SHP77 treated with DMSO at 0.1 percent for 48 hours (cell line): Measurements from ENCODE around the gene LECT2.

Source experiments
- DNase-seq: peaks from one replicate; lab custom pipeline; 2025; lab: John Stamatoyannopoulos, UW

LECT2 gene

DNA sequence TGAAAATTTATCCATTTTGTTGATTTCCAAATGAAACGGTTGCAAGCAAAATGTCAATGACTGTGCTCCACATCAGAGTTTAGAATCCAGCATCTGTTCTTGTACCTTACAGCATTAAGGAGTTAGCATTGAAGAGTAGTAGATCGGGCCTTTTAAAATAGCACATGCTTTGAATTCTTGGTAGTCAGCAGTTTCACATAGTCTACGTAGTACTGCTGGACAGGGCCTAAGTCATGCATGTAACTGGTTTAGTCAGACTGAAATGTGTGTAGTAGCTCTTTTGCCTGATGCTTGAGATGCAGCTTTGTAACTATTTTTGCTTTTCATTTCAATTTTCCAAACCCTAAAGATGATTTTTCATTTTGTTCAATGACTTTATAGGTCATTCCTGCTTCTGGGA lies 19.8 kb downstream of the LECT2 start:
- DNase-seq, result no peak

DNA sequence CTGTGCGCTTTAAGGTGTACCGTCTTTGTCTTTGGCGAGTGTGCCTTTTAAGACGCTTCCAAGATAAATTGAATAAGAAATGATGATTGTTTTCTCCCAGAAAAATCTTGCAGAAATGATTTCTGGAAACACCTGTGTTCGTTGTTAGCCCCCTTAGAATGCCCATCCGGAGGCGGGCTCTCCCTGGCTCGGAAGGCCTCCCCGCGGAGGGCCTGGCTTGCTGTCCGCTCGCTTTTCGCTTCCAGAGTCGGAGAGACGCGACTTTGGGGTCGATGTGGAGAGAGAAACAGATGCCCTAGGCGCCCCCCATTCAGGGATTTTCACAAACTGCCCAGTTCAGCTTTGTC lies 23.9 kb downstream of the LECT2 start:
- DNase-seq, result no peak

DNA sequence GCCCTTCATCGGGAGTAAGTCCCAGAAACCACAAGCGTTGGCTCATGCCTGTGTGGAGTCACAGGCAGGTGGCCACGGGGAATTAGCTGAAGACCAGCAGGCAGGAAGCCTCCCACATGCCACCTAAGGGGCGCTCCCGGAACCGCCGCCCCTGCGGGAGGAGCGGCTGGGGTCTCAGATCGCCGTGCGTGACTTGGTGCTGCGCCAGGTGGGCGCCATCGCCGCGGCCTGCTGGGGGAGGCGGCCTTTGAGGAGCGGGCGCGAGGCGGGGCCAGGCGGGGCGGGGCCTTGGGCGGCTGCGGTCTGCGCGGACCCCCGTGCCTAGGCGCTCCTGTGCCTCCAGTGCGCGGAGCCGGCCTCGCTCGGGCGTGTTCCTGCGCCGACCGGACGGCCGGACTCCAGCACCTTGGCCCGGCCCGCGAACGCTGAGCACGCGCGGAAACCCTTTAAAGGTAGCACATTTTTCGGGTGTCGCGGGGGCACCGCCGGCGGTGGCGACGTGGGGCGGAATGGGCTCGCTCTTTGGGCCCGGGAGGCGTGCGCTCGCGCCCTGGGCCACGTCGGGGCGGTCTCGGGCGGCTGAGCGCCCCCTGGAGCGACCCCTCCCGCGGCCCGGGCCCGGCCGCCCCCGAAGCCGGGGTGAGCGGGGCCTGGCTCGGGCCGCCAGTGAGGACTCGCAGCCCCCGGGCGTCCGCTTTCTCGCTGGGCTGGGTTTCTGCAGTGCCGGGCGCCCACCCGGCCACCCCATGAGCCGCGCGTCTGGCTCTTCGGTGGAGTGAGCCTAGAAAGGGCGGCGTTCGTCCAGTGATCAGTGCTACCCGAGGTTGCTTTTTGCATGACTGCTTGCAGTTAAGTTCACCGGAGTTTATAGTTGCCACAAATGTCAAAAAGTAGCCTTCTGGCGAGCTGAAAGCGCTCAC lies 24.5 kb downstream of the LECT2 start:
- no peak for DNase-seq

DNA sequence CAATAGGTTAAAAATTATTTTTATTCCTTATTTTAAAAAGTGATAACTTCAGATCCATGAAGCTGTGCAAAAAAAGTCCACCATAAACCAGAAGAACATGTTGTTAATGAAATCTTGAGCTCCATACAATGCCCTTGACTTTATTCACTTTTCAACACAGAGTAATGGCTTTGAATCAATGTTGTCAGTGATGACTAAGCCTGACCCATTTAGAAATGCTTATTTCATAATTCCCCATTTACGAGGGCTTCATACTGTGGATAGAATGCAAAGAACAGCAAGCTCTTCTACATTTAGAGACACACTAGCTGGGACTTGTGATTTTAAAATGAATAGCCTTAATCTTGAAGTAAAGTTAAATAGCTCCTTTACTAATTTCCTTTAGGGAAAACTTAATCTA lies 33.4 kb downstream of the LECT2 start:
- no peak for DNase-seq

DNA sequence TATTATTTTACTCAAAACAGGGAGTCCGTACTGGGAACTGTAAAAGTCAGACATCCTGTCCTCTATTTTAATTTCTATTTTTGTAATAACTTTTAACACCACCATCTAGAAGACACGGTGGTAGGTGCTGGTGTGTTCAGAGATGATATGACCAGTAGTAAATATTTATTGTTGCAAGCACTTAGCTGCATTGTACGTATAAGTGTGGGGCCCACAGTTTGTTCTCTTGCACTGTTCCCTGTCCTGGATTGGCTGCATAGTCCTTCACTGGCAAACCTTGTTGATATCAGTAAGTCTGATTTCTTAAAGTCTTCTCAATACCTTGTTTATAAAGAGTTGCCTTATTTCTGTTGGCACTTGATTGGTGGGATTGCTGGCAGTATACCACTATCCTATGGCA lies 34.6 kb downstream of the LECT2 start:
- DNase-seq, result no peak

DNA sequence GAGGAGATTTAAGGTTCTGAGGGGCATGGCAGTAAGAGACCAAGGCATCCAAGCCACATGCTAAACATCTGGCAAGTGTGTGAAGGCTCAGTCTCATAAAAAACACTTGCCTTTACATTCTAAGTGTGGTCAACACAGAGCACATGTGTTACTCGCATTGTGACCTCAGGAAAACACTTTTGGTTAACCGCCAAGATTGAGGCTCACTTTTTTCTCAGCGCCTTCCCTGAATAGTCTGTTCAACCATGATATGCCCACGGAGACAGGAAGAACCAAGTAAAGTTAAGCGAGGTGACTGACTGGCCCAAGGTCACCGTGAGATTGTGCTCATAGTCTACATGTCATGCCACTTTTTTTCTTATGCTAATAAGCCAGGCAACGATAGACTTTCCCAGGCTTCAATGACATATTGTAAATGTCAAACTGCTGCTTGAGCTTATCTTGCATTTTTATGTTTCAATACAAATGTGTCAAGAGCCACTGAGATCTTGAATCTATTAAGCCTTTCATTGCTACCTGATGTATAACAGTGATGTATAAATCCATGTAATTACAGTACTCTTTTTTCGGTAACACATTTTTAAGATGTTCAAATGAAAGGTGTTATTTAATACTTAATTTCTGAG lies 38.0 kb downstream of the LECT2 start:
- no peak for DNase-seq

DNA sequence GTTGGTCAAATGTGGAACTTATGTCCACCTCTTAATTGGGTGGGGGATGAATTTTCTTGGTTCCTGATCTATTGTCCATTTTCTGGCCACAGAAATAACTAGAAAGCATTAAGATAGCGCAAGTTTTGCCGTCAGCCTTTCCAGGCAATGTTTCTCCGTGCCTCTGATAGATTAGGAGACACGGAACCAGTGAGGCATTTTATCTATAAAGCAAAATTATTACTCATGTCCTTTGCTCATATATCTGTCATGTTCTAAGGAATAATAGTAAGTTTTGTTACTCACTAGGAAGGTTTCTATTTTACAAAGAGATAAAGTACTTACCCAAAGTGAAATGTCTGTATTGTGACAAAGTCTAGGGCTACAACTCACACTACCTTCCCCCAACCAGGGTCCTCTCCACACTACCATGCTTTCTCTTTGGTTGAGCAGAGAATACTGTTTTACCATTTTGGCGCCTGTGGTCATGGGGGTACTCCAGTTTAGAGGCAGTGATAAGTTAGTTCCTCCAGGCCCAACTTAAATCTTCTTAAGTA lies 39.2 kb downstream of the LECT2 start:
- DNase-seq, result no peak

DNA sequence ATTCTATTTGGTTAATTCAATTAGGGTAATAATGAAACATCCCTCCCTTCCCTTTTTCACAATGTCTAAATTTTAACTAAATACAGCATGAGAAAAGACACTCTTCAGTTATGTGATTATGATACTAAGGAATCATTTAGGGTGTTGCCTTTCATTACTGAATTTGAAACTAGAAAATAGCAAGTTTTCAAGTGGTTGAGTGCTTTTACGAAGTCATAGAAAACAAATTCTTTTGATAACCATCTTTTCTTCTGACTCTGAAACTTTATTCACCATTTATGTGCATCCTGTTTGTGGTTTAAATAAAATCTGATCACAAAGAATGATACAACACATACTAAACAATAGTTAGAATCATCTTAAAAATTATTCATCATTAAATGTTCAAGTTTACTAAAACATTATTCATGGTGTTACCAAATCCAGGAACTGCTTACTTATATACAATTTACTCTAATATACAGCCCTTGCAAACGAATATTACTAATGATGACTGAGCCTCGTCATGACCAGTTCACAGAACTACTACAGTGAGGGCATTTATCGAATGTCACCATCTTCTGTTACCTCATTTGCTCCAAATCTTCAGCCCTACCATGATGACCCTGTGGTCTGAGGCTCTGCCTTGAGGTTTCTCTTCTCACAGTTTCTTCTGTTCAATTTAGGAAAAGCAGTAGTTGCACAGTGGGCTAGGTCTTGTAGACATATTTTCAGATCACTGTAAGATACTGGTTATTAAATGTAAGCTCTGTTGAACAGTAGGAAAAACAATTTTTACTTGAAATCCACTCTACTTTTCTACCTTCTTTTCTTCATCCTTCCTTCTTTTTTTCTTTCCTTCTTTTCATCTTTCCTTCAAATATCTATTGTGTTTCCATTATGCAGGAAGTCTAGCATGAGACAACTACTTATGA lies 40.8 kb downstream of the LECT2 start:
- DNase-seq, result no peak

DNA sequence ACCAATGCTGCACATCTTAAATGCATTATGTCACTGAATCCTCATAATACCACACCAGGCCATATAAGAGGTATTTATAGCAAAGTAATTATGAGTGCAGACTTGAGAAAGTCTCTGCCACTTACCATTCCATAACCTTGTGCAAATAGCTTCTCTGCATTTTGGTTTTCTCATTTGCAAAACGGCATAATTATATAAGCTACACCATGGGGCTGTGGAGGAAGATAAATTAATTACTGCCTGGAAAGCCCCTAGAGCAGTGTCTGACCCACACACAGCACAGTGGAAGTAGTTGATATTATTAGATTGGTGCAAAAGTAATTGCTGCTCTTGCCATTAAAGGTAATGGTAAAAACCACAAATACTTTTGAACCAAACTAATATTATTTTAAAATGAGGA lies 49.6 kb downstream of the LECT2 start:
- DNase-seq, result no peak

DNA sequence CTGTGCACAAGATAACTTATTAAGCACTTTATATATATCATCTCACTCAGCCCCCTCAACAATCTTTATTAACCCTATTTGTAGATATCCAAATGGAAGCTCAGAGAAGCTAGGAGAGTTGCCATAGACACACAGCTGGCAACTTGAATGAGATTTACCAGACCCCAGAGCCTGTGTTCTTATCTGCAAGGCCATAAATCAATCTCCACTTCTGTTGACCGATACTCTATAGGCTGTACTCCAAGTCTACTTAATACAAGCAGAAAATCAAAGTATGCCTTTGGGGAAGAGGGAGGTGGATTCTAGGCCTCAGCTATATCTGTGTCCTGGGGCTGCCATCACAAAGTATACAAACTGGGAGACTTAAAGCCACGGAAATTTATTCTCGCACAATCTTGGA lies 53.1 kb downstream of the LECT2 start:
- DNase-seq, result no peak

DNA sequence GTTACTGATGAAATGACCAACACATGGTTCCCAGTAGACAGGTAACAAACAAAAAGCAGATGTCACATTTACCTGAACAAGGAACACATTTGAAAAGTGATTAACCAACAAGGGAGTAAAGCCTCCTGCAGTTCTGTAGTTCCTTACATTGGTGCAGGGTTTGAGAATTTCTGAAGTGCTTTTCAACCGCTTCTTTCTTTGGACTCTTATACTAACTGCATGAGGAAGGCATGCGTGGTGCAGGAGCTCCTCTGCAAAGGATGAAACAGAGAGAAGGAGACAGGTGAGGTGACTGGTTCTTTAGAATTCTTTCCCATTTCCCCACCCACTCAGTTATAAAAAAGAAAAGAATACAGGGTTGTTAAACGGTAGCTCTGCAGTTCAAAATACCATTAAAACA lies 54.5 kb downstream of the LECT2 start:
- DNase-seq, result no peak

DNA sequence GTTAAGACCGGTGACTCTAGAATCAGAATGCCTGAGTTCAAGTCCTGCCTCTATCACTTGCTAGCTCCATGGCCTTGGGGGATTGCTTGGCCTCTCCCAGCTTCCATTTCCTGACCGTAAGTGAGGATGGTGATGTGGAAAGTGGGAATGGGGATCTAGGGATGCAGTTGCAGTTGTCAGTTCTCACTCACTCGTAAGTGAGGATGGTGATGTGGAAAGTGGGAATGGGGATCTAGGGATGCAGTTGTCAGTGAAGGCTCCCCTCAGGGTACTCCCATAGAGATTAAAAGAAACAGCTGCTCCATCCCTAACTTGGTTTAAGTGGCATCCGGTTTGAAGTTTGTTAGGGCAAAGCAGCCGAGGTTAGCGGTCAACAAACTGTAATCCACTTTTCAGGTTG lies 56.1 kb downstream of the LECT2 start:
- no peak for DNase-seq
